Daoy (cell line): ENCODE results near the gene PIWIL1. TPM values are rescaled to one million over a fixed set of nuclear protein-coding genes. Genes with fewer than 3 reads are reported as not detected.

Experiments
- DNase-seq: peaks from one replicate; pipeline ENCODE4 v3.0.0-alpha.2; 2015; ENCODE audit warnings: low read depth
- total RNA-seq: library from RNA; depleted of rRNA; stranded (reverse); fragments of >200 nt; shearing (Covaris generic); gene quantifications from 2 replicates; pipeline ENCODE4 v1.2.3, GENCODE V29; 2014; rRNA removed

Gene PIWIL1
- 0.68 and 1.8 TPM in 2 replicates for total RNA-seq

DNA sequence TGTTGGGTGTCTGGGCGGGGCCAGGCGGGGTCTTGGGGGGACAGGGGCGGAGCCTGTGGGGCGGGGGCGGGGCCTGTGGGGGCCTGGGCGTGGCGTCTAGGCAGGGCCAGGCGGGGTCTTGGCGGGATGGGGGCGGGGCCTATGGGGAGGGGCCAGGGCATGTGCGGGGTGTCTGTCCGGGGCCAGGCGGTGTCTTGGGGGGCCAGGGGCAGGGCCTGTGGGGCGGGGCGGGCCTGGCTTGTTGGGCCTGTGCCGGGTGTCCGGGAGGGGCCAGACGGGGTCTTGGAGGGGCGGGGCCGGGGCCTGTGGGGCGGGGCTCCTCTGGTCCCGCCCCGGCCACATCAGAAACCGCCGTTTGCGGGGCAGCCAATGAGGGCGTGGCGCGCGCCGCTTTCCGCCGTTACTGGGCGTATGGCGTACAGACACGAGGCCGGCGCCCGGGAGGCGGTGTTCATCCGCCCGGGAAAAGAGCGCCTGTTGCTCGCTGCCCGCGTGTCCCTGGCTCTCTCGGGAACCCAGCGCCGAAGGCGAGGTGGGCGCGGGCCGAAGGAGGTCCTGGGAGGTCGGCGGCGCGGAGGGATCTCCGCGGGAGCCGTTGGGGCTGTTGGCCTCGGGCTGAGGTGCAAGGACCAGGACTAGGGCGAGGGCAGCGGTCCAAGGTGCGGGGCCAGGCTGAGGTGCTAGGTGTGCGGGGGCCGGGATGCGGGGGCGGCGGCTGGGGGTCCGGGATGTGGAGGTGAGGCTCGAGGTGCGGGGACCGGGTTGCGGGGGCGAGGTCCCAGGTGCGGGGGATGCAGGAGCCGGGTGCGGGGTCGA, at the start of gene PIWIL1:
TSS of gene PIWIL1 (plus strand) at position 400 of the 816 bp plus-strand sequence. CDS start 4,705 bp downstream, outside the sequence.
- peak; percentile 60 for DNase-seq

DNA sequence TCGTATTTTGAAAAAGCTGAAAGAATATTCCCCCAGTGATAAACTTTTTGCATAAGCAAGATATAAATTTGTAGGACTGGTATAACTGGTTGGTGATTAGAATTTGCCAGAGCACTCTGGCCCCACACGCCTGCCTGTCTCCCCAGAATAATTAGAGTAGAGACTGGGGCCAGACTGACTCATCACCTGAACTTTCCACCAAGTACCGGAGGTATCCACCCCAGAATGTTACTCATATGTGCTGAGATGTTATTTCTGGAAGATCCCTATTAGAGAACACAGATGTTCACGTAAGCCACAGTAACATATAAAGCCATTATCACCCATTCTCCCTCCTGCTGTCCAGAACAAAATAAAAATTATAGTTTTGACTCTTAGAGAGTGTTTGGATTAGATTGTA, 49.5 kb upstream of the PIWIL1 start:
- peak; percentile 80 for DNase-seq

DNA sequence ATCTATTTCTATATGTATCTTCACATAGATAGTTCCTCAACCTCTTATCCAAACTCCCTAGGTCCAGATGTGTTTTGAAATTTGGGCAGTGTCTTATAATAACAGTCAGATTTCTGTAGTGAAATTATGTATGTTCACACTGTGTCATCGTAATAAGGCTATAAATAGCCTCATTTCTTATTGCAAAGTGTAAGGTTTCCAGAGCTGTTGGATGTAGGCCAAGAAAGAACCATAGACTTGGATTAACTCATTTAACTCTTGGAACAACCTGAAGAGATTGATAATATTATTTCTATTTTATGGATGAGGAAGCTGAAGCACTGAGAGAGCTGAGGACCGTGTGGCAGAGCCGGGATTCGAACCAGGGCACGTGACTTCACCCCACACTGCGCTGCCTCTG, 49.0 kb upstream of the PIWIL1 start:
- peak; percentile 23 for DNase-seq

GRCh38 chr12:130290114-130290513, 47.6 kb upstream of the PIWIL1 start:
- DNase-seq = no peak

DNA sequence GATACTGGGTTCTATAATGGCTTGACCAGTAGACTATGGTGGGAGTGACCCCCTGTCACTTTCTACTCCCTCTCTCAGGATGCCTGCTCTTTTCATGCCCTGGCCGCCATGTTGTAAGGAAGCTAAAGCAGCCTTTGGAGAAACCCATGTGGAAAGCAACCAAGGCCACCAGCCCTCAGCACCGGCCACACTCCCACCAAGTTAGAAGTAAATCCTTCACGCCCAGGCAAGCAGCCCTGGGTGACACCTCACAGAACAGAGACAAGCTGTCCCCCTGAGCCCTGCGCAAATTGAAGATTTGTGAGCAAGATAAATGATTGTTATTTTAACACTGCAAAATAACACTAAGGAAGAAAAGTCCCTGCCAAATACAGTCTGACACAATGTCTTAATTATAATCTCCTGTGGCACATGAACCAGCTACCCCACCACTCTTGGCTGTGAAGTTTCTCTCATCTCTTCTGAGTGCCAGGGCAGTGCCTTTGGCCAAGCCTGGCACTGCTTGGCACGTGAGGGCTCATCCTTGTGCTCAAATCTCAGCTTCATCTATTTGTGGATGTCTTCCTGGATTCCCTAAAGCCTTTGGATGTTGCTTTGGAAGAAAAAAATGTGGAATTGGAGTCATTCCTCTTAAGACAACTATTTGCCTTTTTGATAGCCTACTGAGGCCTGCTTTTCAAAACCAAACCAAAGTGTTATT, 39.2 kb upstream of the PIWIL1 start:
- DNase-seq = no peak

DNA sequence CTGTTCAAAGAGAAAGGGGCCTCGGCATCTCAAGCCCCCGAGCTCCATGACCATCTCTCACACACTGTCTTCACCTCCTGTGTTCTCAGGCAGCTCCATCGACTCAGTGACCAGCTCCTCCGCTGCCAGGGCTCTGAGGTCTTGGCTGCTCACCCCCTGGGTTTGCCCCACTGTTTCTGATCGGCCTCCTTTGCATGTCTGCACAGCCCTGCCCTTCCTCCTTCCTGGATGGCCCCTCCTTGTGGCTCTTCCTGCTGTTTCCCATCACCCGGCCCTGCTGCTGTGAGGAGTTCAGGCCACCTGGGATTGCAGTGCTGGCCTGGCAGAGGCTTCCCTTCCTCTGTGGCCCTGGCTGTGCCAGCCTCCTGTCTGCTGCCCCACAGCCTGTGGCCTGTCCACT, 38.1 kb upstream of the PIWIL1 start:
- no peak for DNase-seq

GRCh38 chr12:130300090-130300489, 37.6 kb upstream of the PIWIL1 start:
- DNase-seq = no peak

DNA sequence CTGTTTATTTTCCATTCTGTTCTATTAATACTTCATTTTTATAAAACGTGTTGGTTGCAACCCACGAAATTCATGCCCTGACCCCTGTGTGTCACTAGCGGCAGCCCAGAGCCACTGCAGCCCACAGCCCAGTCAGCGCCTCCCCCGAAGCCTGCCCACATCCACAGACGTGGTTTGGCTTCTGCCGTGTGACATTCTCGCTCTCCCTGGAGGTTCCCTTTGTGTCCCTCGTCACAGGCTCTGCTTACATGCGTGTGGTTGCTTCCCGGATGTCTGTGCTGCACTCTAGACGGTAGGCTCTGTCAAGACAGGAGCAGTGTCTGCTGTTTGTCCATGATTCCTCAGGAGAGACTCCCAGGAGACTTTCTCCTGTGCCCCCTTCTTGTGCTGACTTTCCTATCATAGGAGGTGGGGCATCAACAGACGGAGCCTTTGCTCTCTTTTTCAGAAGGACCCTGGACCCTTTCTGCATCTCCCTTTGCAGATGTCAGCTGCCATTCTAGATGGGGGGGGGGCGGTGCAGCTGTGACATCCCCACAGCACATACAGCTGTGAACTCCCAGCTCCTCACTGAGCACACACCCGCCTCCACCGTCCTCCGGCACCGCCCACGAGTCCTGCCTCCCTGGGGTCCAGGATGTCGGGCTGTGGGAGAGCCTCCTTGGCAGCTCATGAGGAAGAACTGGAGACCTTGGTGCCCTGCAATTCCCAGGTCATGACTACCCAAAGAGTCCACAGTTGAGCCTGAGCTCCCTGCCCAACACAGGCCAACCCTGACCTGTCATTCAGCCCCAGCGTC, 36.8 kb upstream of the PIWIL1 start:
- no peak for DNase-seq

- DNase-seq = no peak
These were observed 36.1 kb upstream of the PIWIL1 start for GRCh38 chr12:130301559-130301958.

DNA sequence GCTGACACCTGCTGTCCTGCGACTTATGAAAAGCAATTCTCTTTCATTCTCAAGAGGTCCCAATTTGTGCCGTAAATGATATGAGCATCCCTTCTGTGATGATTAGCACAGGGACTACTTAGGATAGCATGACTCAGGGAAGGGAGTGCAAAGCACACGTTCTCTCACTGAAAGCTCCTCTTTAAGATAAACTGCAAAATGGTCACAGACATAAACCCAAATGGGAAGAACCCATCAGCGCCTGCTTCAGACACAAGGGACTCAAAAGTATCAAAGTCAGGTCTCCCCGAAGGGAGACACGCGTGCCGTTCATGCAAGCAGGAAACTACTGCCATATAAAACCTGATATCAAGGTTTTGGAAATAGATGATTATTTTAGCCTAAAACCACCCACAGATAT, 33.9 kb upstream of the PIWIL1 start:
- DNase-seq = no peak

GRCh38 chr12:130307859-130308258, 29.8 kb upstream of the PIWIL1 start:
- DNase-seq = no peak

DNA sequence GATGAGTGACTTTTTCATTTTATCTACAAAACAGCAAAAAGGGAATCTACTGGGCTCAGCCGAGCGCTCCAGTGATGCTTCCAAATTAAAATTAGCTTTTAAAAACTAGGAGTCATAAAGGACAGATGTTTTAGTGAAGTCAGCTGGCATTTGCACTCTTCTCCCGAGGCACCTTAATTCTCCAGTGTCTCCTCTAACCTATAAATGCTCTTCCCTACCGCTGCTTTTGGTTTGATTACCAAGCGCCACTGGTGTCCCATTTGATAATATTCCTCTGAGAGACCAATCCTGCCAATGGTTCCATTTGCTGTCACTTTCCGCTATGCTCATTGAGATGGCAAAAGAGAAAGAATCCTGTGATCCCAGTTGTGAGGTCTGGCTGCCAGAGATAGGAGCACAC, 29.3 kb upstream of the PIWIL1 start:
- no peak for DNase-seq

GRCh38 chr12:130316251-130316650, 21.4 kb upstream of the PIWIL1 start:
- DNase-seq = no peak

- DNase-seq = no peak
These were observed 17.2 kb upstream of the PIWIL1 start for GRCh38 chr12:130320536-130320935.

DNA sequence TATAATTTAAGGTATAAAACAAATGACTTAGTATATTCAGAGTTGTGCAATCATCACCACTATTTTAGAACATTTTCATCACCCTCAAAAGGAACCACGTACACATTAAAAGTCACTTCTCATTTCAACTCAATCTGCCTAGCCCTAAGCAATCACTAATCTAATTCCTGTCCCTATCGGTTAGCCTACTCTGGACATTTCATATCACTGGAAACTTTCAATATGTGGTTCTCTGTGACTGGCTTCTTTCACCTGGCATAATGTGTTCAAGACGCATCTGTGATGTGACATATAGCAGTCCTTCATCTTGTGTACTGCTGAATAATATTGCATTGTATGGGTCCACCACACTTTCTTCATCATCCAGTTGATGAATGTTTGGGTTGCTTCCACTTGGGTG, 15.4 kb upstream of the PIWIL1 start:
- no peak for DNase-seq

DNA sequence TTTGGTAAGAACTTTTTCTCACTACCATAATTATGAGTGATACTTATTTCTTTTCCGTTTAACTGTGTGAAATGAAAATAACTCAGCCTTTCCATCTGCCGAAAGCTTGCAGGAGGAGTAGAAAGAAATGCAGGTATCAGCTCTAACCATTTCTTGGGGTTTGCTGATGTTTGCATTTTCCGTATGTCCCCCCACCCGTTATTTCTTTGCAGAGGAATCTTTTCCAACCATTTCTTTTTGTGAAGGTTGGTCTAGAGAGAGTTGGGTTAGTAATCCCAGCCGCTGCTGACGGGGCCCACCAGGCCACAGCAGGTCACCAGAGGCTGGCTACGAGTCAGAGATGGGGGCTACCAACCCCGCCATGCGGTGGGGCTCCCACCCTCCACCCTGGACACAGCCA, 7.0 kb upstream of the PIWIL1 start:
- no peak for DNase-seq

GRCh38 chr12:130331146-130331545, 6.5 kb upstream of the PIWIL1 start:
- no peak for DNase-seq

DNA sequence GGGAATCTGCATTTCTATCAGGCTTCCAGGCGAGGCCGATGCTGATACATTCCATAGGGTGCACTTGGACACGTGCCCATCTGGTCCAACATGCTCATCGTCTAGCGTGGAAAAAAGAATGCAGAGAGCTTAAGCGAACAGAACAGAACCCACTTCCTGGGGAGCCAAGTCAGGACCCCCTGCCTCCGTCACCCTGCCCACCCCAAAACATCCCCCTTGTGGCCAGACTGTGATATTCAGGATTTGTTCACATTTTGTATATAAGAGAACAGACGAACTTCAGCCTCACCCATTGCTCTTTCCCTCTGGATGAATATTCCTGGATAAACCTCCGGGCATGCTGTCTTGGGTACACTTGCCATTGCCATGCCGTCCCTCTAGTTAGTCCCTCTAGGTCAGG, 4.3 kb upstream of the PIWIL1 start:
- no peak for DNase-seq

DNA sequence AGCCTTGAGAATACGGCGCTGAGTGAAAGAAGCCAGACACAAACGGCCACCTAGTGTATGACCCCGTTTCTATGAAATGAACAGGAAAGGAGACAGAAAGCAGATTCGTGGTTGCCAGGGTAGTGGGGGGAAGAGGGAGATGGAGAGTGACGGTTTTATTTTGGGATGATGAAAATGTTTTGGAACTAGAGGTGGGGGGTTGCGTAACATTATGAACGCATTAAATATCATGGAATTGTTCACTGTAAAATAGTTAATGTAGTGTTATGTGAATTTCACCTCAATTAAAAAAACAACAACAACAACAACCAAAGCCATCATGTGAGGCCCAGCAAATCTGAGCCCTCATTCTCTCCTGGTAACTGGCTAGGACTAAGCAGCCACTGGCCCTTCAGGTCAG, 3.3 kb upstream of the PIWIL1 start:
- DNase-seq = no peak

DNA sequence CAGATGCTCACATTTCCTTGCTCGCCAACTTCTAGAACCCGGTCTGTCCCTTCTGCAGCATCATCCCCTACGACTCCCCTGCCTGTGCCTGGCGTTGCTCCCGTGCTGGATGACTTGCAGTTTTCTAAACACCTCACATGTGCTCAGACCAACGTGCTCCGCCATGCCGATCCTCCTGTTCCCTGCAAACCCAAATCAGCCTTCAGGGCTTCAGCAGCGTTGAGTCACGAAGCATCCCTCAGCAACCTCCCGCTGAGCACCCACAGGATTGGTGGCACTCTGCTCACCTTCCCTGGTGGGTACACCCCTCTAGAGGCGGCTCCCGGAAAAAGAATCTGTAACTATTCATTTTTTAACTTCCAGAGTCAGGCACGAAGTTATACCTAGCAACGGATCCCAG, 2.8 kb upstream of the PIWIL1 start:
- peak; percentile 85 for DNase-seq

GRCh38 chr12:130335517-130336392, 1.9 kb upstream of the PIWIL1 start:
- peak; percentile 72 for DNase-seq
